GM21447 (cell line): ENCODE data around the gene GPS1.
"Not testable (repeated sequence)": the region's sequence is repeated elsewhere in the genome, so short reads cannot be mapped to it uniquely, and the experiment has no call there.

Experiments
- ATAC-seq: cut with Tn5 transposase; IDR thresholded peaks from one replicate; pipeline ENCODE4 v1.9.1; 2021; ENCODE audit not compliant: unreplicated experiment

Gene GPS1

GRCh38 chr17:82025401-82026107, 26.1 kb upstream of the GPS1 start:
- ATAC-seq = no peak

- no peak for ATAC-seq
Observed at GRCh38 chr17:82028246-82028645, 23.5 kb upstream of the GPS1 start.

- no peak for ATAC-seq
Observed at GRCh38 chr17:82028966-82029365, 22.7 kb upstream of the GPS1 start.

- no peak for ATAC-seq
Observed at GRCh38 chr17:82029391-82029790, 22.3 kb upstream of the GPS1 start.

- ATAC-seq = no peak
Observed at GRCh38 chr17:82029990-82030469, 21.7 kb upstream of the GPS1 start.

GRCh38 chr17:82030470-82031302, 21.0 kb upstream of the GPS1 start:
- ATAC-seq = peak; percentile 49

GRCh38 chr17:82031303-82031884, 20.3 kb upstream of the GPS1 start, which contains the start of gene RAC3:
RAC3 (plus strand) TSS chr17:82031678; CDS start chr17:82031762, 84 bp downstream.
- ATAC-seq = no peak

- ATAC-seq = no peak
Observed at GRCh38 chr17:82031885-82032627, 19.6 kb upstream of the GPS1 start.

GRCh38 chr17:82033359-82034085, 18.2 kb upstream of the GPS1 start:
- no peak for ATAC-seq

GRCh38 chr17:82034371-82035011, 17.2 kb upstream of the GPS1 start:
- no peak for ATAC-seq

GRCh38 chr17:82035488-82035887, 16.2 kb upstream of the GPS1 start:
- ATAC-seq = no peak

- no peak for ATAC-seq
Observed at GRCh38 chr17:82035956-82036633, 15.6 kb upstream of the GPS1 start.

- no peak for ATAC-seq
Observed at GRCh38 chr17:82036634-82037091, 15.0 kb upstream of the GPS1 start.

GRCh38 chr17:82037092-82037888, 14.4 kb upstream of the GPS1 start, which contains the start of gene DCXR:
DCXR (minus strand) TSS chr17:82037697; CDS start chr17:82037682, 15 bp downstream.
- peak; percentile 91 for ATAC-seq

GRCh38 chr17:82037889-82038195, 13.9 kb upstream of the GPS1 start:
- no peak for ATAC-seq

GRCh38 chr17:82038796-82039409, 12.8 kb upstream of the GPS1 start:
- not testable (repeated sequence) for ATAC-seq

GRCh38 chr17:82039695-82040299, 11.9 kb upstream of the GPS1 start:
- ATAC-seq = no peak
